HG03097 (cell line): ENCODE measurements around the gene MACC1.
A peak's percentile ranks its signal among the peaks of the same experiment; 100 is the strongest.
"Not testable (repeated sequence)": the region's sequence is repeated elsewhere in the genome, so short reads cannot be mapped to it uniquely, and the experiment has no call there.

Source experiments
- ATAC-seq: cut with Tn5 transposase; IDR thresholded peaks from one replicate; pipeline ENCODE4 v1.9.1; 2021; ENCODE audit not compliant: unreplicated experiment, low FRiP score

The MACC1 gene

GRCh38 chr7:20208651-20209307, 8.4 kb downstream of the MACC1 start:
- ATAC-seq = no peak

GRCh38 chr7:20207811-20208210, 9.4 kb downstream of the MACC1 start:
- not testable (repeated sequence) for ATAC-seq

DNA sequence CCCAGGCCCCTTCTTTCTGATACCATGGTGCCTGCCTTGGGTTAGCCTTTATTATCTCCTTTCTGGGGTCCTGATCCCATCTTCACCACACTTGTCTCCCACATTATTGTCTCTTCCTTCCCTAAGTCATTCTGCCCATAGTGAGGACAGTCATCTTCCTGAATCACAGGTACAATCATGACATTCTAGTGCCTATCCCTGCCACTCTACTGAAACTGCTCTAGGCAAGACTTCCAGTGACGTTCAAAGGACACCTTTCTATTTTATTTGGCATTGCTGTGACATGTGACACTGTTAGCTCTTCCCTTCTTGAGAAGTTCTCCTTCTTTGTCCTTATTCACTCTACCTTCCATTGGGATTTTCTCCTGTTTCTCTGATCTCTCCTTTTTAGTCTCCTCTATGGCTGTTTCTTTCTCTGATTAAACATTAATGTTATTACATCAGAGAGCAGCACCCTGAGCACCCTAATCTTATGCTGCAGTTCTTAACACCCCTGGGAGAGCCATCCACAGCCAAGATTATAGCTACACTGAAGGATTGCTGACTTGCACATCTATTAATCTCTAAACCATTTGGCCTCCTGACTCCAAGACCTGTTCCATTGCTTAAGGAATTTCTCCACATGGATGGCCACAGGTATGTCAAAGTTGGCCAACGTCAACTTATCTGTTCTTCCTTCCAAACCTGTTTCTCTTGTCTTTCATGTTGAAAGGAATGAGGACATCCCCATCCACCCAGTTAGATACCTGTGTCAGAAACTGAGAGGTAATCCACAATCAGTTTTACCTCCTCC, 10.9 kb downstream of the MACC1 start:
- no peak for ATAC-seq

DNA sequence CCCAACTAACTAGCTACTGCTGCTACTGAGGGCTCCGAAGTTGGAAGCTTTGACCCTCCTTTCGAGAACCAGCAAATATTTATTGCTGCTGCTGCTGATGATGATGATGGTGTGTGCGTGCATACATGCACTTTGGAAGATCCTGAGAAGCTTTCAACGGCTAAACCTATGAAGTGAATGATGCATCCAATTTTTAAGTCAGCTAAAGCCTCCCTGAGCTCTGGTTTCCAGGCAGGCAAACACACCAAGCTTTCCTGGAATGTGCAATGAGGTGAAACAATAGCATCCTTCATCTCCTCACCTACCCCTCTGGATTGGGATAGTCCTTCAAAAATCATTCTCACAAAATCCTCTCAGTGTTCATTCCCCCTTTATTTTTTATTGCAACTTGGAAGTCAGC, 13.9 kb downstream of the MACC1 start:
- ATAC-seq = no peak

GRCh38 chr7:20201380-20201779, 15.8 kb downstream of the MACC1 start:
- ATAC-seq = peak; percentile 24

- ATAC-seq = no peak
Measured at GRCh38 chr7:20200971-20201370, 16.2 kb downstream of the MACC1 start.

GRCh38 chr7:20200361-20200760, 16.8 kb downstream of the MACC1 start:
- peak; percentile 39 for ATAC-seq

DNA sequence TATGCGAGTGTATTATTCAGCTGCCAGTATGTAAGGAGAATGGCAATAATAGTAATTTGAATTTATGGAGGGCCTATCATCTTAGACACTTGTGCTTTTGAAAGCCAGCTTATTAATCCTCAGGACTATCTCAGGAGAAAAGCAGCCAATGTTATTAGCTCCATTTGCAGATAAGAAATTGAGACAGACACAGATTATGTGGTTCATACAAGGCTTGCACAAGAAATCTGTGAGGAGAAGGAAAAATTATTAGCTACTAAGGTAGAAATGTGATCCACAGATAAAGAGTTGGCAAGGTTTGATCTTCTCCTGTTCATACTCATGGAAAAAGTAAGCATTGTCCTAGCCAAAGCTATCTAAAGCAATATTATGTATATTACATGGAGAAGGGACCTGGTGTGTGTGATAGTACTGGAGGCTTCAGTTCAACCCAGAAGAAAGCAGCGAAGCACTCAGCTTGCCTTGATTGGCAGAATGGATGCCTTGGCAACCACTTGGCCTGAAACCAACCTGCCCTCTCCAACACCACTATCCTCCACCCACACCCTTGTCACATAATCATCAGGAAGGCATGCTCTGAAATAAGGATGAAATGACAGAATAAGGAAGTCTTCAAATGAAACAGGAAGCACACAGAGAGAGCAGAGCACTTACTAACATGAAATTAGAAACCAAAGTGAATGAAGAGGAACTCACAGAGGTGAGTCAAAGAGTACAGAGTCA, 18.0 kb downstream of the MACC1 start:
- peak; percentile 78 for ATAC-seq

DNA sequence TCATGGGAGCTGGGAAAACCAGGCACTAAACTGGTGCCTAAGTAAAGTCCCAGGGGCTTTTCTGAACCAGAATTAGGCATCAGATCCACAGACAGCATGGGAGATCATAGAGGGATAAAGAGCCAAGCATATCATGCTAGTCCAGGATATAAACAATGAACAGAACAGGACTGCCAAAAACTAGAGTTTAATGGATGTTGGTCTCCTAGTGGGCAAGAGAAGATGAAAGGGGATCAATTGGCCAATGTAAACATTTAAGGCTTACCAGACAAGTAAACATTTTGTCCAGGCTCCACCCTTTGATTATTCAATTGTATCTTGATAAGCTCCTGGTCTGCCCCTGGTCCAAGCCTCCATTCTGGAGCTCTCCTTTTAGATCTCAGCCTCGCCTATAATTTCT, 18.9 kb downstream of the MACC1 start:
- ATAC-seq = no peak

DNA sequence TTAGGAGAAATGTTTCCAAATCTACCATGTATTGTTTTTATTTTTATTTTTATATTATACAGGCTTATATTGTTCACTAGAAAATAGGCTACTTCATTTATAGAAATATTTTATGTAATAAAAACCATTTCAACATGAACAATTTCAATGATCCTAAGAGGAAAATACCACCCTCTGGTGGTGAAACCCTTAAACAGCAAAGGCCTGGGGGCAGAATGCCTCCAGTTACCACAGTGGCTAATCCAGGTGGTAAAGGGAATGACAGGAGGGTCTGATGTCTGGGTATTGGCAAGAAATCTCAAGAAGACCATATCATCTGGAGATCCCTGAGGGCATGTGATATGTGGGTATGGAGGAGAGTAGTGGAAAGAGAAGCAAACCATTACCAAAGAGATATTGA, 19.3 kb downstream of the MACC1 start:
- no peak for ATAC-seq

GRCh38 chr7:20197125-20197748, 19.9 kb downstream of the MACC1 start:
- no peak for ATAC-seq

DNA sequence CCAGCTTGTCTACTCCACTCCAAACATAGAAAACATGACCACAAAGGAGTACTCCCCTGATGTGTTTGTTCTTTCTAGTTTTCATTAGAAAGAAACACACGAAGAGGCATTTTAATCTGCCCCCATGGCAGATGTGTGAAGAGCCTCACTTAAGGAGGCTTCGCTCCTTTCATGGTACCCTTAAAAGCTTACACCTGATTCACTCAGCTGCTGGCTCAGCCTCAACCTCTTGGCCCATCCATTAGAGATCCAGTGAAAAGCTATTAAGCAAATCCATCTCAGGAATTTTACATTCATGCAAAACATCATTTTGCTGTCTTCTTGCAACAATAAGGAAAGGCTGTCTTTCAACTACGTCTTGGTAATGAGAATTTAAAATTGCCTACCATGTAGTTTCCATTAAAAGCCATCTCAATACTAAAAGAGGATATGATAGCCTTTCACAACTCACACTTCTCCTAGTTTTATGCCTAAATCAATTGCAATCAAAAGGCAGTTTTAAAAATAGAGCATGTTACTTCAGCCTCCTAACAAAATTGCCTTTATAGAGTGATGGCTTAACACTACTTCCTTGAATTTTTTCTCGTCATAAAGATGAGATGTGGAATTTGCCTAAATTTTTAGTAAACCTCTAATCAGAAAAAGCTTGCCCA, 22.7 kb downstream of the MACC1 start:
- no peak for ATAC-seq

DNA sequence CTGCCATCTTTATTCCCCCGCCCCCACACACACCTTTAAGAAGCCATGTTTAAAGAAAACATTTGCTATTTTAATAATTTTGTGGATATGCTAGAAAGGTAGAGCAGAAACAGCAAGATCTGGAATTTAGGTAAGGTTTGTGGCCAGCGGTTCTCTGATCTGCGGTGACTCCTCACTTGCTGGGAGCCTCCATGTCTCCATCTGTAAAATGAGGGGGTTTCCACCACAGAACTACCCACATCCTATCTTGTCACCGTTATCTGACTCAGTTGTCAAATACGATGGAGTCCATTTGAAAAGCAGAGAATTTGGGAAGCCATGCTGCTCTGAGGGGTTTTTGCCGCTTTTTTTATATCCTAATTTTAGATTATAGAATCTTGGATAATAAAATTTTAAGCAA, 23.3 kb downstream of the MACC1 start:
- no peak for ATAC-seq

GRCh38 chr7:20193242-20193777, 23.9 kb downstream of the MACC1 start:
- ATAC-seq = peak; percentile 61

- ATAC-seq = no peak
Measured at GRCh38 chr7:20191391-20191869, 25.8 kb downstream of the MACC1 start.

GRCh38 chr7:20190560-20191390, 26.4 kb downstream of the MACC1 start:
- peak; percentile 26 for ATAC-seq

- no peak for ATAC-seq
Measured at GRCh38 chr7:20189852-20190251, 27.3 kb downstream of the MACC1 start.

DNA sequence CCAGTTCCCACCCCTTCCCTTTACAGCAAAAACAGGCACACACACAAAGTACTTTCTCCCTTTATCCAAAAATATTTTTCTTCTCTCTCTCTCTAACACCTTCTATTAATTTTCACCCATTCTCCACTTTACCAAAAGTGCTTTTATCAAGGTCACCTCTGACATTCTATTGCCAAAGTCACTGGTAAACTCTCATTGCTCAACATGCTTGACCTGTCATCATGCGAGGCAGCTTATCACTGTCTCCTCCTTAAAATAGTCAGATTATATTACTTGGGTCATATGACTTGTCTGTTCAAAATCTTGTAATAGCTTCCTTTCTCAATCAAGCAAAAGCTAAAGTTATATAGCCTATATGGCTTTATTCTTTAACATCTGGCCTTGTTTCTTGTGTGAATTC, 28.6 kb downstream of the MACC1 start:
- ATAC-seq = no peak

GRCh38 chr7:20187850-20188249, 29.3 kb downstream of the MACC1 start:
- not testable (repeated sequence) for ATAC-seq
